ENCODE measurements around the gene GLOD4.

DNA sequence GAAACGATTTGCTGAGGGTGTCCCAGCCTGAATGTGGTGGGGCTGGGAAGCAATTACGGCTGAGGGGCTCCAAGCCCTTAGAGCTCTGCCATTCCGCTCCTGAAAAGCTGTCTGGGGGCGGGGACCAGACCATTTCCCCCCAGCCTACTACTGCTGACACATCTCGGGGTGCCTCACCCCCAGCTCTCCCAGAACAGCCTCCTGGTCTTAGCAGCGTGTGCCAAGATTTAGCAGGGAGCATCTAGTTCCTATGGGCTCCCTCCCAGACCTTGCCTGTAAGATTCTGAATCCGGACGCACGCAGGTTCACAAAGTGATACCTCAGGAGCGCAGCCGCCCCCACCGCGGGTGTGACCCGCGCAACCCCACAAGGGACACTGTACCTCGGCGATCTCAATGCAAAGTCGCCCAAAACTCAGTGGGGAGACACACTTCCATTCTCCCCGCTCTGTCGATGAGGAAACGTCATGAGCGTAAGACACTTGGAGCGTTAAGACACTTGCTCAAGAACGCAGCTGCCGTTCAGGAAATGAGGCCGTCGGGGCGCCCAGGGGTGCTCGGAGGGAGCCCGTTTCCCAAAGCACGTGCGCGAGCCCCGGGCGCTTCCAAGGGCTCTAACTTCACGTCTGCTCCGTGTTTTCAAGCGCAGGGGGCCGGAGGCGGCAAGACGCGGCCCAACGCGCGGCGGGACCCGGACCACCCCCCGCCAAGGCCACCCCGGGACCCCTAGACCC is 30.6 kb downstream of the GLOD4 start:
- TF ChIP-seq CTCF (IDR thresholded peaks at IDR 0.05; ENCODE audit: poor library complexity) (no peak), EZH2 (IDR thresholded peaks at IDR 0.05; ENCODE audit: borderline replicate concordance) (no peak)
